Measurements from ENCODE around the gene PDE1C.

PDE1C gene

GRCh38 chr7:31882187-31882586, 188.0 kb downstream of the PDE1C start:
- DNase-seq (ENCODE audit: insufficient read length, low spot score) (no peak), FAIRE-seq (no peak)
- TF ChIP-seq SPI1 (IDR thresholded peaks at IDR 0.05; ENCODE audit: low read depth, low read length) (no peak), POLR2A (IDR thresholded peaks at IDR 0.05; ENCODE audit: low read depth, low read length) (no peak), PAX5 (IDR thresholded peaks at IDR 0.05; ENCODE audit: insufficient read depth, low read length, severe bottlenecking) (no peak), POU2F2 (IDR thresholded peaks at IDR 0.05; ENCODE audit: low read depth, low read length) (no peak), TAF1 (IDR thresholded peaks at IDR 0.05; ENCODE audit: low read depth, low read length) (no peak), POLR2AphosphoS5 (IDR thresholded peaks at IDR 0.05; ENCODE audit: low read depth, low read length) (no peak)

- TF ChIP-seq POLR2AphosphoS5 (IDR thresholded peaks at IDR 0.05; ENCODE audit: low read depth, low read length) (no peak), POLR2A (IDR thresholded peaks at IDR 0.05; ENCODE audit: low read depth, low read length) (no peak), TAF1 (IDR thresholded peaks at IDR 0.05; ENCODE audit: low read depth, low read length) (no peak), SPI1 (IDR thresholded peaks at IDR 0.05; ENCODE audit: low read depth, low read length) (no peak), PAX5 (IDR thresholded peaks at IDR 0.05; ENCODE audit: insufficient read depth, low read length, severe bottlenecking) (no peak), POU2F2 (IDR thresholded peaks at IDR 0.05; ENCODE audit: low read depth, low read length) (no peak)
These were observed 191.3 kb downstream of the PDE1C start for GRCh38 chr7:31878875-31879274.

GRCh38 chr7:31875424-31875823, 194.8 kb downstream of the PDE1C start:
- DNase-seq (ENCODE audit: insufficient read length, low spot score) (no peak), FAIRE-seq (no peak)
- TF ChIP-seq POU2F2 (IDR thresholded peaks at IDR 0.05; ENCODE audit: low read depth, low read length) (no peak), POLR2AphosphoS5 (IDR thresholded peaks at IDR 0.05; ENCODE audit: low read depth, low read length) (no peak), POLR2A (IDR thresholded peaks at IDR 0.05; ENCODE audit: low read depth, low read length) (no peak), SPI1 (IDR thresholded peaks at IDR 0.05; ENCODE audit: low read depth, low read length) (no peak), PAX5 (IDR thresholded peaks at IDR 0.05; ENCODE audit: insufficient read depth, low read length, severe bottlenecking) (no peak), TAF1 (IDR thresholded peaks at IDR 0.05; ENCODE audit: low read depth, low read length) (no peak)

More at GRCh38 chr7:31878875-31879274, 191.3 kb downstream of the PDE1C start:
- FAIRE-seq (no peak), DNase-seq (ENCODE audit: insufficient read length, low spot score) (no peak)

GRCh38 chr7:31874631-31875386, 195.4 kb downstream of the PDE1C start:
- TF ChIP-seq POLR2A (IDR thresholded peaks at IDR 0.05; ENCODE audit: low read depth, low read length) (no peak), POLR2AphosphoS5 (IDR thresholded peaks at IDR 0.05; ENCODE audit: low read depth, low read length) (no peak), TAF1 (IDR thresholded peaks at IDR 0.05; ENCODE audit: low read depth, low read length) (no peak), SPI1 (IDR thresholded peaks at IDR 0.05; ENCODE audit: low read depth, low read length) (no peak), PAX5 (IDR thresholded peaks at IDR 0.05; ENCODE audit: insufficient read depth, low read length, severe bottlenecking) (no peak), POU2F2 (IDR thresholded peaks at IDR 0.05; ENCODE audit: low read depth, low read length) (no peak)
- DNase-seq (ENCODE audit: insufficient read length, low spot score): no peak
- no peak for FAIRE-seq

- TF ChIP-seq POLR2A (IDR thresholded peaks at IDR 0.05; ENCODE audit: low read depth, low read length): no peak
- peak; percentile 67 for TF ChIP-seq SPI1 (IDR thresholded peaks at IDR 0.05; ENCODE audit: low read depth, low read length)
- no peak for TF ChIP-seq PAX5 (IDR thresholded peaks at IDR 0.05; ENCODE audit: insufficient read depth, low read length, severe bottlenecking)
- FAIRE-seq: peak; percentile 69
- DNase-seq (ENCODE audit: insufficient read length, low spot score): no peak
These were observed 196.2 kb downstream of the PDE1C start for GRCh38 chr7:31873816-31874597.

GRCh38 chr7:31872545-31873370, 197.4 kb downstream of the PDE1C start:
- no peak for TF ChIP-seq POU2F2 (IDR thresholded peaks at IDR 0.05; ENCODE audit: low read depth, low read length)
- FAIRE-seq (no peak), DNase-seq (ENCODE audit: insufficient read length, low spot score) (no peak)

GRCh38 chr7:31864646-31865045, 205.6 kb downstream of the PDE1C start:
- FAIRE-seq (no peak), DNase-seq (ENCODE audit: insufficient read length, low spot score) (no peak)
- TF ChIP-seq PAX5 (IDR thresholded peaks at IDR 0.05; ENCODE audit: insufficient read depth, low read length, severe bottlenecking): no peak
- no peak for TF ChIP-seq TAF1 (IDR thresholded peaks at IDR 0.05; ENCODE audit: low read depth, low read length)
- no peak for TF ChIP-seq POLR2AphosphoS5 (IDR thresholded peaks at IDR 0.05; ENCODE audit: low read depth, low read length)
- no peak for TF ChIP-seq POLR2A (IDR thresholded peaks at IDR 0.05; ENCODE audit: low read depth, low read length)
- TF ChIP-seq POU2F2 (IDR thresholded peaks at IDR 0.05; ENCODE audit: low read depth, low read length): no peak
- TF ChIP-seq SPI1 (IDR thresholded peaks at IDR 0.05; ENCODE audit: low read depth, low read length): no peak

- FAIRE-seq (no peak), DNase-seq (ENCODE audit: insufficient read length, low spot score) (no peak)
These were observed 209.3 kb downstream of the PDE1C start for GRCh38 chr7:31860925-31861324.

GRCh38 chr7:31858055-31858454, 212.2 kb downstream of the PDE1C start:
- FAIRE-seq (no peak), DNase-seq (ENCODE audit: insufficient read length, low spot score) (no peak)
- TF ChIP-seq POU2F2 (IDR thresholded peaks at IDR 0.05; ENCODE audit: low read depth, low read length) (no peak), PAX5 (IDR thresholded peaks at IDR 0.05; ENCODE audit: insufficient read depth, low read length, severe bottlenecking) (no peak), SPI1 (IDR thresholded peaks at IDR 0.05; ENCODE audit: low read depth, low read length) (no peak), POLR2A (IDR thresholded peaks at IDR 0.05; ENCODE audit: low read depth, low read length) (no peak), POLR2AphosphoS5 (IDR thresholded peaks at IDR 0.05; ENCODE audit: low read depth, low read length) (no peak), TAF1 (IDR thresholded peaks at IDR 0.05; ENCODE audit: low read depth, low read length) (no peak)

More at GRCh38 chr7:31860925-31861324, 209.3 kb downstream of the PDE1C start:
- TF ChIP-seq POLR2AphosphoS5 (IDR thresholded peaks at IDR 0.05; ENCODE audit: low read depth, low read length) (no peak), POLR2A (IDR thresholded peaks at IDR 0.05; ENCODE audit: low read depth, low read length) (no peak), POU2F2 (IDR thresholded peaks at IDR 0.05; ENCODE audit: low read depth, low read length) (no peak), TAF1 (IDR thresholded peaks at IDR 0.05; ENCODE audit: low read depth, low read length) (no peak), PAX5 (IDR thresholded peaks at IDR 0.05; ENCODE audit: insufficient read depth, low read length, severe bottlenecking) (no peak), SPI1 (IDR thresholded peaks at IDR 0.05; ENCODE audit: low read depth, low read length) (no peak)

Measured in GM12891 (cell line).